NCI-H345 (cell line): Measurements from ENCODE around the gene SLC27A1.
A peak's percentile ranks its signal among the peaks of the same experiment; 100 is the strongest.
"Not testable (repeated sequence)": the region's sequence is repeated elsewhere in the genome, so short reads cannot be mapped to it uniquely, and the experiment has no call there.

Experiments used
- DNase-seq: peaks from one replicate; lab custom pipeline; 2025; lab: John Stamatoyannopoulos, UW

The SLC27A1 gene

DNA sequence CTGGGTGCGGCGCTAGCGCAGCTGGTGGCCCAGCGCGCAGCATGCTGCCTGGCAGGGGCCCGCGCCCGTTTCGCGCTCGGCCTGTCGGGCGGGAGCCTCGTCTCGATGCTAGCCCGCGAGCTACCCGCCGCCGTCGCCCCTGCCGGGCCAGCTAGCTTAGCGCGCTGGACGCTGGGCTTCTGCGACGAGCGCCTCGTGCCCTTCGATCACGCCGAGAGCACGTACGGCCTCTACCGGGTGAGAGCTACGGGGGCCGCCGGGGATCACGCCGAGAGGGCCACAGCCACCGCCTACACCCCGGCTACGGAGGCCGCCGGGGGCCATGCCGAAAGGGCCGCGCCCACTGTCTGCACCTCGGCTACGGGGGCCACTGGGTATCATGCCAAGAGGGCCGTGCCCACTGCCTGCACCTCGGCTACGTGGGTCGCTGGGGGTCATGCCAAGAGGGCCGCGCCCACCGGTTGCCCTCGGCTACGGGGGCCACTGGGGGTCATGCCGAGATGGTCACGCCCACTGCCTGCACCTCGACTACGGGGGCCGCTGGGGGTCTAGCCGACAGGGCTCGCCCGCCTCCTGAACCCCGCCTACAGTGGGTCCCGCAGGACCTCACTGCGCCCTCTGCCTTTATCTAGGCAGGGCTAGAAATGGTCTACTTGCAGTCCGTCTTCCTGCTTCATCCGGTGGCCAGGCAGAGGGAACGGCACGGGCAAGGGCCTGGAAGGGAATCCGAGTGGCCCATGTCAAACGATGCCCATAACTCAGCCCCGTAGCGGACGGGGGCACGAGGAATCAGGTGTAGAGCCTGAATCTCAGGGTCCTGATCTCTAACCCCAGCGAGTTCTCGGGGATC, 41.6 kb downstream of the SLC27A1 start:
- peak; percentile 56 for DNase-seq

DNA sequence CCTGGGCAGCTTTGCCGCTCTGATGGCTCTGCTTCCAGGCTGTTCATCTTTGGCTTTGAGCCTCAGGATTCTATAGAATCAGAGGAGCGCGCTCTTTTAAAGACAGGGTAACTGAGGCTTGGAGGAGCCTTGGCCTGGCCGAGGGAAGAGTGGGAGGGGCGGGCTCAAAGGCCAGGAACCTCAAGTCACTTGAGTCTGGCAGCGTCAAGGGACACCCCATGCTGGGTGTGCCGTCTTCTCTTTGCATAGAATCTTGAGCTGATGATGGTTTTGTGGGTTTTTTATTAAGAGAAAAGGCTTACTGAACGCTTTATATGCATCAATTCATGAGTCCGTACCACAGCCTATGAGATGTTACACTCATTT, 42.2 kb downstream of the SLC27A1 start:
- no peak for DNase-seq

DNA sequence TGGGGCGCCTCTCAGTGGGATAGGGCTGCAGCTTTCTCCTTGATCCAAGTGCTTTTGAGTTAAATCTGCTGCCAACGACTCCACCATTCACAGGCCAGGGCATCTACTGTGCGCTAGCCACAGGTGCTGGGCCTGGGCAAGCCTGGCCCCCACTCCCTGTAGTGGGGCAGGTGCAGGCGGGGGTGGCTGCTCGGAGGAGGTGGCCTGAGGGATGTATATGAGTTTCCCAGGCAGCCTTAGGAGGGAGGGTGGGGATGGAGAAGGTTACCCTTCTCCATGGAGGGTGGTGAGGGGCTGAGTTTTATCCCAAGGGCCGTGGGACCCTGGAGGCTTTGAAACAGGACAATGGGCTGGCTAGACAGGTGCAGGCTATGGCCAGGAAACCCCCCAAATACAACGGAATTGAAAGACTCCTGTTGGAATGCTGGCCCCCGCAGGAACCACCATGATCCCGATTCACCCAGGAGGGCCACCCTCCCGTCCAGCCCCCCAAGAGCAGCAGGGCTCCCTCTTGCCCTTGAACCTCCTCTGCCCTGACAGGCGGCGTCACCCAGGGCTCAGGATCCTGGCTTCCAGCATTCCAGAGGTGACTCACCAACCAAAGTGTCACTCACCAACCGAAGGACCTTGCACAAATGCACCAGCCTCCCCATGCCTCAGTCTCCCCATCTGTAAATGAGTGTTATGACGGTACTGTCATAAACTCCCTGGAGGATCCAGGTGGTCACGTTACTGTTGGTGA, 45.3 kb downstream of the SLC27A1 start:
- no peak for DNase-seq

DNA sequence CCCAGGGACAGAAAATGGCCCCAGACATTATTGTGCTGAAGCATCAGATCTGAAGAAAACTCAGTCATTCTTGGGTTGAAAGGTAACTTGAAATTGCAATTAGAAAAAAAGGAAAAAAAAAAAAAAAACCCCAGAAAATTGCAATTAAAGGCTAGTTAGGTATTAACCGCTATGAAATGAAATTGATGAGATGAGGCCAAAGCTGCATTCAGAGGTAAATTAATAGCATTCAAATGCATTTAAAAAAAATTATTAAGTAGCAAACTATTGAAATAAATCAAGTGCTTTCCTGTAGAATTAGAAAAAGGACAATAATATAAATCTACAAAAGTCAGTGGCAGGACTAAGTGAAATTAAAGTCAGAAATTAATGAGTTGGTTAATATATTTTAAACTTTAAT, 47.6 kb downstream of the SLC27A1 start:
- no peak for DNase-seq

DNA sequence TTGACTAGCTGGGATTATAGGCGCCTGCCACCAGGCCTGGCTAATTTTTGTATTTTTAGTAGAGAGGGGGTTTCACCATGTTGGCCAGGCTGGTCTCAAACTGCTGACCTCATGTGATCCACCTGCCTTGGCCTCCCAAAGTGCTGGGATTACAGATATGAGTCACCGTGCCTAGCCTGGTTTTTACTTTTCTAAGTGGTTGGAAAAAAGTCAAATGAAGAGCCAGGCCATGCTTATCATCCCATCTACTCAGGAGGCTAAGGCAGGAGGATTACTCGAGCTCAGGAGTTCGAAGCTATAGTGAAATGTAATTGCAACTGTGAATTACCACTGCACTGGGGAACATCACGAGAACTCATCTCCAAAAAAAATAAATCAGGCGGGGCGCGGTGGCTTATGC, 48.3 kb downstream of the SLC27A1 start:
- DNase-seq: not testable (repeated sequence)

DNA sequence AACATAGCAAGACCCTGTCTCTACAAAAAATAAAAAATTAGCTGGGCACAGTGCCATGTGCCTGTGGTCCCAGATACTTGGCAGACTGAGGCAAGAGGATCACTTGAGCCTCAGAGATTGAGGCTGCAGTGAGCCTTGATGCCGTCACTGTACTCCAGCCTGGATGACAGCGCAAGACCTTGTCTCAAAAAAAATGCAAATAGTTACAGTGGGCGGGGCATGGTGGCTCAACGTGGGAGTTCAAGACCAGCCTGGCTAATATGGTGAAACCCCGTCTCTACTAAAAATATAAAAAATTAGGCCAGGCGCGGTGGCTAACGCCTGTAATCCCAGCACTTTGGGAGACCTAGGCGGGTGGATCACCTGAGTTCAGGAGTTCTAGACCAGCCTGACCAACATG, 49.6 kb downstream of the SLC27A1 start:
- no peak for DNase-seq

DNA sequence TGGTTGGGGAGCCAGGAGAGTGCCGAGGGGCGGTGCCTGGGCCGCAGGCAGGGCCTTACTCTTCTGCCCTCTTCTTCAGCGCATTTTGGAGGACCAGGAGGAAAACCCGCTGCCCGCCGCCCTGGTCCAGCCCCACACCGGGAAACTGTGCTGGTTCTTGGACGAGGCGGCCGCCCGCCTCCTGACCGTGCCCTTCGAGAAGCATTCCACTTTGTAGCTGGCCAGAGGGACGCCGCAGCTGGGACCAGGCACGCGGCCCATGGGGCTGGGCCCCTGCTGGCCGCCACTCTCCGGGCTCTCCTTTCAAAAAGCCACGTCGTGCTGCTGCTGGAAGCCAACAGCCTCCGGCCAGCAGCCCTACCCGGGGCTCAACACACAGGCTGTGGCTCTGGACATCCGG, 50.5 kb downstream of the SLC27A1 start:
- no peak for DNase-seq

DNA sequence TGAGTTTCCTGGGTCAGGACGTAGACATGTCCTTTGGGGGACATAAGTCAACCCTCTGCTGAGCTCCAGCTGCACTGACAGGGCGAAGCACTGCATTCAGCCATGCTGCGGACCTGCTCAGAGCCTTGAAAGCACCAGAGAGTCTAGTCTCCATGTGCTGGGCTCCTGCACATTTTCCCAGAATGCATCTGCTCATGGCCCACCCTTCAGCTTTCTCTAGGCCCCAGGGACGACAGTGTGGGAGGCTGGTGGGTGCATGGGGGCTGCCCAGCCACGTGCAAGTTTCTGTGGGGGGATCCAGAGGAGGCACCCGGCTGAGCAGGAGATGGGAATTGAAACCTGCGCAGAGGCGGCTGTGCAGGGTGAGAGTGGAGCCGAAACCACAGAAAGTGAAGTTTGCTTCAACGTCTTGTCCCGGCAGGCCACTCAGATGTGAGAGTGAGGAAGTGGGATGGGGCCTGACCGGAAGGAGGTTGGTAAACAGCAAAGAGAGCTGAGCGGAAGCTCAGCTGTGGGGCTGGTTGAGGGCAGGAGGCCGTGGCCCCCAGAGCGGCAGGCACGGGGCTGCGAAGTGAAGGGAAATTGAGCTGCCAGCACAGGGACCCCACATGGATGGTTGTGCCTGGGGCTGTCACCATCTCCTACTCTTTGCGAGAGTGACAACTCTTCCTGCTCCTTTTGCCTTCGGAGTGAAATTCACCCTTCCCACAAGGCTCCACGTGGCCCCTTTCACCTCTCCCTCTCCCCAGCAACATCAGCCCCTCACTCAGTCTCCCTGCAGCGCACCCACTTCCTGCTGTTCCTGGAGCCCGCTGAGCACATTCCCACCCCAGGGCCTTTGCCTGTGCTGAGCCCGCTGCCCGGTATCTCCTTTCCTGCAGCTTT, 52.9 kb downstream of the SLC27A1 start:
- no peak for DNase-seq

DNA sequence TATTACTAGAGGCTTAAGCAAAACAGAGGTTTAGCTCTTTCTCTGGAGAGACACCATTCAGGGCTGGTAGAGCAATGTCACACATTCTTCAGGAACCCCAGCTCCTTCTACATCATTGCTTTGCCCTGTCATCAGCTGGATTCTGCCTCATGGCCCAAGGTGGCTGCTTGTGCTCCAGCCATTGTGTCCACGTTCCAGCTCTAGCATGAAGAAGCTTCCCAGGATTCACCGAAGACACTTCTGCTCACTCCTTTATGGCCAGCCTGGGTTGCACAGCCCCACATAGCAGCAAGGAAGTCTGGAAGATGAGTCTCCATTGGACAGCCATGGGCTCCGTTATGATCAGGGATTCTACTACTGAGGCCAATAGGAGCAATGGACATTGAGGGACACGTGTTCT, 54.3 kb downstream of the SLC27A1 start:
- no peak for DNase-seq

DNA sequence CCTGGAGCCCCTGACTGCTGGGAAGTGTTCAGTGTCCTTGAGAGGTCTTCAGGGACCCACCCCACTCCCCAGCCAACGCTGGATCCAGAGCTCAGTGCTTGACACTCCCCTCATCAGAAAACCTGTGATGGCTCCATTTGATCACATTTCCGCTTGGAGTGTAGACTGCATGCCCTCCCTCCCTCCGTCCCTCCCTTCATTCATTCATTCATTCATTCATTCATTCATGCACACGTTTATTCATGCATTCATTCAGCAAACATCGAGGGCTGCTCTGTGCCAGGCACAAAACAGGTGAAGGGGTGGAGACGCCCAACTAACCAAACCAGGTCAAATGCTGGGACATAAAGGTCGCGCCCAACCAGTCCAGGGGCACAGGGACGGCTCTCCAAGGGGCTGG, 54.8 kb downstream of the SLC27A1 start:
- no peak for DNase-seq

DNA sequence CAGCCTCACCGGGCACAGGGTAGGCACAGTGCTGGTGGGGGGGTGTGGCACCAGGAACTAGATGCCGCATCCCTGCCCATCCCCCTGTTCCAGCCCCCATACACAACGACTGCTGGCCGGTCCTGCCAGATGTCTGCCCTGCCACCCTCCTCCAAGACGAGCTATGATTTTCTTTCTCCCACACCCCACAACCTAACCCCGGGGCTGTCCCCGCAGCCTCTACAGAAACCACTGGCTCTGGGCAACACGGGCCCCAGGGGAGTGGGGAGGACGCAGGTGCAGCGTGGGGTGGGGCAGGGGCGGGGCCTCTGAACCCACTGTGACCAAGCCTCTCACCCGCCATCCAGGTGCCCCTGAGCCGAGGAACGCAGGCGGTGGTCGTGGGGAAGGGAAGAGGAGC, 56.6 kb downstream of the SLC27A1 start:
- DNase-seq: no peak

DNA sequence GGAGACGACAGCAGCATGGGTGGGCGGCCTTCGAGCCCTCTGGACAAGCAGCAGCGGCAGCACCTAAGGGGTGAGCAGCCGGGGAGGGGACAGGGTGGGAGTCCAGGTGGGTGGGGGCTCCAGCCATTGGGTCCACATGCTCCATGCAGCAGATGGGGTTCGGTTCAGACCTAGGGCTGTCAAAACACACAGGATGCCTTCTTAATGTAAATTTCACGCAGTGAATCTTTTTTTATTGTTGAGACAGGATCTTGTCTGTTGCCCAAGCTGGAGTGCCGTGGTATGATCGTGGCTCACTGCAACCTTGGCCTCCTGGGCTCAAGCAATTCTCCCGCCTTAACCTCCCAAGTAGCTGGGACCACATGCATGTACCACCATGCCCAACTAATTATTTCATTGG, 57.0 kb downstream of the SLC27A1 start:
- no peak for DNase-seq

DNA sequence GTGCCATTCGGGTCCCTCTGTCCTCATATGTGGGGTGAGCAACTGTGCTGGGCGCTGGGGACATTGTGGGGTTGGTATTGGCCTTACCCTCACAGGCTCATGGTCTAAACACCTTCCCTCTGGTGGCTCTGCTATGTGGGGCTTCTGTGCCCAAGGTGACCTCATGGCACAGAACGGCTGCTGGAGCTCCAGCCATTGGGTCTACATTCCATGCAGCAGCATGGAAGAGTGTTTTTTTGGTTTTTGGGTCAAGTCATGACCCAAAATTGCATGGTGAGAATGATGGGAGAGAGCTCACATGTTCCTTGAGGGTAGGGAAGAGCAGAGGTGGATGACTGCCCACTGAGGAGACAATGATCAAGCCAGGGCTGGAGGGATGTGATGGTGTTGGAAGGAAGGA, 58.3 kb downstream of the SLC27A1 start:
- no peak for DNase-seq

DNA sequence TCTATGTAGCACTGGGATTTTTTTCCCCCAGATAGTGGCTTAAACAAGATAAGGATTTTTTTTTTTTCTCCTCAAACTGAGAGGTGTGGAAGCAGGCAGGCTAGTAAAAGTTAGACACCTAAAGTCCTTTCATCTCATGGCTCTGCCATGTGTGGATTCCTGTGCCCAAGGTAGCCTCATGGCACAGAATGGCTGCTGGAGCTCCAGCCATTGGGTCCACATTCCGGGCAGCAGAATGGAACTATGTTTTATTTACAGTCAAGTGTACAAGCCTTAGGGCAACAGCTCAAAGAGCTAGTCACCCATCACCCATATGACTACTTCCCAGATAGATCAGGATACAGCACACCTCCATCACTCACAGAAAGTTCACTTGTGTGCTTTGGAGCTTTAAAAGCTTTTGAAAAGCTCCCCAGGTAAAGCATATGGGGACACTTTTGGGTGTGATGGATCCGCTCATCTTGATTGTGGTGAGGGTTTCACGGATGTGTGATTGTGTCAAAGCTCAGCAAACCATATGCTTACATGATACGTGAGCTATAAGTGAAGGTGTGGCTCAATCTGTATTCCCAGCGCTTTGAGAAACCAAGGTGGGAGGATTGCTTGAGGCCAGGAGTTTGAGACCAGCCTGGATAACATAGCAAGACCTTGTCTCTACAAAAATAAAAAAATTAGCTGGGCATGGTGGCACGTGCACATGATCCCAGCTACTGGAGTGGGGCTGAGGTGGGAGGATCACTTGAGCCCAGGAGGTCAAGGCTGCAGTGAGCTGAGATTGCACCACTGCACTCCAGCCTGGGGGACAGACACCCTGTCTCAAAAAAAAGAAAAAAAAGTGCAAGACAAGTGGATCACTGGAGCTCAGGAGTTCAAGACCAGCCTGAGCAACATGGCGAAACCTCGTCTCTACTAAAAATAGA, 59.2 kb downstream of the SLC27A1 start:
- no peak for DNase-seq

DNA sequence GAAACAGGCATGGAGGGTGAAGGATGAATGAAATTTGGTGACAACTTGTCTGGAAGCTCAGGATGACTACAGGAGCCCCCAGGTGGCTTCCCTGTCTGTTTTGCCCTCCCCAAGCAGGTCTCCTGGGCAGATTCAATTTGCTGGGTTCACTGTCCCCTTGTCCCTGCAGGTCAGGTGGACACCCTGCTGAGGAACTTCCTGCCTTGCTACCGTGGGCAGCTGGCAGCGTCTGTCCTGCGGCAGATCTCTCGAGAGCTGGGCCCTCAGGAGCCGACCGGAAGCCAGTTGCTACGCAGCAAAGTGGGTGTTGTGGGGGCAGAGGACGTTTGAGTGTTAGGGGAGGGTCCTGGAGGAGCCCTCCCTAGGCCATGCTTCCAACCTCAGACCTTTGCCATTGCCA, 60.3 kb downstream of the SLC27A1 start:
- peak; percentile 57 for DNase-seq

DNA sequence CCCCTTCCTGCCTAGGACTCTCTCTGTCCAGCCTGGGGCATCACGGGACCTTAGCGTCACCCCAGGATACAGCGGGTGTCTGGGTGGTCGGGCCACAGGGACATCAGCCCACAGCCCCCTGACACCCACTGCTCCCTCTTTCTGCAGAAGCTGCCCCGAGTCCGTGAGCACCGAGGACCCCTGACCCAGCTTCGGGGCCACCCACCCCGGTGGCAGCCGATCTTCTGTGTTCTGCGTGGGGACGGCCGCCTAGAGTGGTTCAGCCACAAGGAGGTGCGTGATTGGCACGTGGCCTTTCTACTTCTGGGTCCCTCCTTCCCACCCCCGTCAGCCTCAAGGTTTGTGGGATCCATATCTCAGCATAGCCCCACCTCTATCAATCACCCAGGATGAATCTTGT, 61.8 kb downstream of the SLC27A1 start:
- no peak for DNase-seq

DNA sequence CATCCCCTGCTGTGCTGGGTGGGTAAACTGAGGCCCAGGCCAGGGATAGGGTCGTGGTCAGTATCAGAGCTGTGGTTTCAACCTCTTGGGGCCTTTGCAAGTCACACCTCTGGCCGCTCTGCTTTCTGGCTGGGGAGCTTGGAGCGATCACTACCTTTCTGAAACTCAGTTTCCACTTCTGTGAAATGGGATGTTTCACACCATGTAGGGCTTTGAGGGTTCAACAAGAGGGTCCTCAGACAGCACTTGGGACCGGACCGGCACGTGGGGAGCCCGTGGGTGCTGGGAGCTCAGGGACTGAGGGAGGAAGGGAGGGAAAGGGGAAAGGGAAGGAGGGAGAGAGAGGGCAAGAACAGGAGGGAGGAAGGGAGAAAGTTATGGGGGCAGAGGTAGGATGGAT, 62.2 kb downstream of the SLC27A1 start:
- DNase-seq: no peak

DNA sequence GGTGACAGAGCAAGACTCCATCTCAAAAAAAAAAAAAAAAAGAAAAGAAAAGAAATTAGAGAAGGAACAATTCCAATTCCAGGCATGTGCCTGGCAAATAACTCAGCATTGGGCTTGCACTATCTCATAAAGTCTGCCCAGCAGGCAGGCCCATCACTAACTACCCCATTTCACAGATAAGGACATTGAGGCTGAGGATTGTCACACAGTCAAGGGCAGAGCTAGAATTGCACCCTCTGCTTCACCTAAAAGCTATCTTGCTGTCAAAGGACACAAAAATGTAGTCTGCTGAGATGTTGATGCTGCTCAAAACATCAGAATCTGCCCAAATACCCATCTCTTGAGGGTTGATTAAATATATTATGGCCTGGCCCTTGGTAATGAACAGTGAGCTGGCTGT, 64.4 kb downstream of the SLC27A1 start:
- no peak for DNase-seq

DNA sequence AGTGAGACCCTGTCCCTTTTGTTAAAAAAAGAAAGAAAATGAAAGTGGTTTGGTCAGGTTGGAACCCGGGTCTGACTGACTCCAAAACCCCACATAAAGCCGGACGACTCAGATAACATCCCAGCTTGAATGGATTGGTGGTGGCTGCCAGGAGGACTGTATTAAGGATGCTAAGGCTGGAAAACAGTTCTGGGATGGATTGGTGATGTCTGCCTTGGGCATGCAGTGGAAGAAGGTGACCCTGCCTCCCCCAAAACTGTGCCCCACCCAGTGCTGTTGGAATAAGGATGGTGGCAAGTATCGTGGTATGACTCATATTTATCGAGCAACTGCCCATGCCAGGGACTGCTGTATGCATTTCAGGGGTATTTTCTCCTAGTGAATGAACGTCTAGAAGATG, 66.6 kb downstream of the SLC27A1 start:
- DNase-seq: no peak

DNA sequence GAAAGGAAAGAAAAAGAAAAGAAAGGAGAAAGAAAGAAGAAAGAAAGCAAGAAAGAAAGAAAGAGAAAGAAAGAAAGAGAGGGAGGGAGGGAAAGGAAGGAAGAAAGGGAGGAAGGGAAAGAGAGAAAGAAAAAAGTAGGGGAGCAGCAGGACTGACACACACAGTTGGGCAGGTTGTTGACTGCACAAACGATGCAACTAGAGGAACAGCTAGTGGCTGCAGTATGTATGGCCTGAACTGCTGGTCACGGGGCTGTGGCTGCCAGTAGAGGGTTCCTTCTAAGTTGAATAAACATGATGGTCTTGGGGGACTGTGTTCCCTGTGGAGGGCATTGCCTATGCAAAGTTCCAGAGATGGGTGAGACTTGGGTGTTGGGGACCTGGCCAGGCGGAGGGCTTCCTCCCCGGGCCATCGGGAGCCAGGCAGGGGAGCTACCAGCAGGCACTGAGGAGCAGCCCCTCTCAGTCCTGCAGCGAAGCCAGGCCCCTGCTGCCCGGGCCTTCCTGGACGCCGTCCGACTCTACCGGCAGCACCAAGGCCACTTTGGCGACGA, 68.4 kb downstream of the SLC27A1 start:
- no peak for DNase-seq
